Caco-2 (cell line): Measurements from ENCODE around the gene SLC2A4. TPM values are rescaled to one million over a fixed set of nuclear protein-coding genes. Genes with fewer than 3 reads are reported as not detected.

Experiments used
- BruUV-seq: library from RNA; stranded (reverse); fragments of 400-500 nt; replicated peaks from 2 replicates; lab custom pipeline; 2021; lab: Mats Ljungman, UMichigan
- CTCF ChIA-PET: fragments of 300-600 bp; sonication (Branson Sonifier 250); formaldehyde crosslinking; loops from one replicate; lab custom pipeline; 2022; ENCODE audit warnings: antibody characterized with exemption; lab: Charles Lee
- POLR2A ChIA-PET: fragments of 300-600 bp; sonication (Branson Sonifier 250); formaldehyde crosslinking; loops from one replicate; lab custom pipeline; 2022; ENCODE audit warnings: antibody characterized with exemption; lab: Charles Lee
- DNase-seq, 2 experiments: peaks; one replicate each; pipeline versions ENCODE4 v3.0.0 to v3.0.0-alpha.2; 2020 to 2022
- H3K27me3 ChIP-seq: replicated peaks from 2 replicates; pipeline ENCODE4 v1.6.0; 2011; ENCODE audit warnings: low read length; ENCODE audit not compliant: control insufficient read depth, insufficient read depth
- H3K36me3 ChIP-seq: 2 replicates; pipeline ENCODE4 v1.5.1; 2011; ENCODE audit warnings: low read length; ENCODE audit not compliant: control insufficient read depth, insufficient read depth
- H3K4me1 ChIP-seq: fragments of 250-450 bp; sonication (Bioruptor Pico); 2 replicates; pipeline ENCODE4 v1.5.1; 2020; ENCODE audit warnings: mild to moderate bottlenecking
- H3K4me3 ChIP-seq: 2 replicates; pipeline ENCODE4 v1.5.1; 2011; ENCODE audit warnings: low read depth, mild to moderate bottlenecking, control low read depth, low read length
- H3K9me3 ChIP-seq: fragments of 250-450 bp; sonication (Bioruptor Pico); 2 replicates; pipeline ENCODE4 v1.5.1; 2020; ENCODE audit warnings: mild to moderate bottlenecking, moderate library complexity
- H3K27ac Mint-ChIP-seq: one replicate; pipeline ENCODE4 v1.8.0; 2022; ENCODE audit warnings: mixed read lengths; ENCODE audit not compliant: unreplicated experiment
- H3K27me3 Mint-ChIP-seq: one replicate; pipeline ENCODE4 v1.8.0; 2022; ENCODE audit warnings: mixed read lengths; ENCODE audit not compliant: insufficient read depth, unreplicated experiment
- H3K36me3 Mint-ChIP-seq: one replicate; pipeline ENCODE4 v1.8.0; 2022; ENCODE audit warnings: mild to moderate bottlenecking, mixed read lengths; ENCODE audit not compliant: insufficient read depth, unreplicated experiment
- H3K4me1 Mint-ChIP-seq: one replicate; pipeline ENCODE4 v1.8.0; 2022; ENCODE audit warnings: low read depth, mixed read lengths; ENCODE audit not compliant: unreplicated experiment
- H3K4me3 Mint-ChIP-seq: one replicate; pipeline ENCODE4 v1.8.0; 2022; ENCODE audit warnings: mild to moderate bottlenecking, moderate library complexity, mixed read lengths; ENCODE audit not compliant: unreplicated experiment
- H3K9me3 Mint-ChIP-seq: one replicate; pipeline ENCODE4 v1.8.0; 2022; ENCODE audit warnings: mixed read lengths; ENCODE audit not compliant: unreplicated experiment
- intact Hi-C: fragments of 100-400 bp; cut with micrococcal nuclease; formaldehyde crosslinking; loops from one replicate; pipeline ENCODE4 v1.10.0; 2022; ENCODE audit not compliant: unreplicated experiment
- total RNA-seq: library from RNA; stranded (reverse); gene quantifications from 2 replicates; pipeline ENCODE4 v1.2.3, GENCODE V29; 2022
- TF ChIP-seq, protein P1 (sequence below), 2 experiments: fragments of 200-600 bp in 1 of 2; IDR thresholded peaks; 1 replicate in 1 of 2; 2 replicates in 1 of 2; pipeline versions ENCODE4 v1.5.1 to v1.8.0; 2011 to 2022; ENCODE audit warnings: antibody characterized with exemption in 1 of 2, control low read depth in 1 of 2, inconsistent platforms in 1 of 2, low read depth in 1 of 2, low read length in 1 of 2, mild to moderate bottlenecking in 1 of 2, moderate library complexity in 1 of 2; ENCODE audit not compliant: insufficient read depth in 1 of 2, severe bottlenecking in 1 of 2, unreplicated experiment in 1 of 2

The SLC2A4 gene
- total RNA-seq, 1 experiment from 2014 or later: 0.88 TPM

- Mint-ChIP-seq H3K4me1 (peaks cover 22% of the 10 kb centered on the region), H3K4me3 (peak within 1 kb of the TSS; percentile 94), H3K36me3 (peaks cover 68% of the 10 kb centered on the region), H3K27ac (peak within 1 kb of the TSS; percentile 82), H3K9me3 (no peaks in the 10 kb centered on the region), H3K27me3 (peaks cover 3% of the 10 kb centered on the region)
- Histone ChIP-seq H3K4me1 (peaks cover 6% of the 10 kb centered on the region; the same call in 1 of the 2 replicates), H3K36me3 (no peaks in the 10 kb centered on the region; the same call in 1 of the 2 replicates), H3K4me3 (peak within 1 kb of the TSS; percentile 77), H3K27me3 (no peaks in the 10 kb centered on the region), H3K9me3 (no peaks in the 10 kb centered on the region)
- TF ChIP-seq, protein P1, sequence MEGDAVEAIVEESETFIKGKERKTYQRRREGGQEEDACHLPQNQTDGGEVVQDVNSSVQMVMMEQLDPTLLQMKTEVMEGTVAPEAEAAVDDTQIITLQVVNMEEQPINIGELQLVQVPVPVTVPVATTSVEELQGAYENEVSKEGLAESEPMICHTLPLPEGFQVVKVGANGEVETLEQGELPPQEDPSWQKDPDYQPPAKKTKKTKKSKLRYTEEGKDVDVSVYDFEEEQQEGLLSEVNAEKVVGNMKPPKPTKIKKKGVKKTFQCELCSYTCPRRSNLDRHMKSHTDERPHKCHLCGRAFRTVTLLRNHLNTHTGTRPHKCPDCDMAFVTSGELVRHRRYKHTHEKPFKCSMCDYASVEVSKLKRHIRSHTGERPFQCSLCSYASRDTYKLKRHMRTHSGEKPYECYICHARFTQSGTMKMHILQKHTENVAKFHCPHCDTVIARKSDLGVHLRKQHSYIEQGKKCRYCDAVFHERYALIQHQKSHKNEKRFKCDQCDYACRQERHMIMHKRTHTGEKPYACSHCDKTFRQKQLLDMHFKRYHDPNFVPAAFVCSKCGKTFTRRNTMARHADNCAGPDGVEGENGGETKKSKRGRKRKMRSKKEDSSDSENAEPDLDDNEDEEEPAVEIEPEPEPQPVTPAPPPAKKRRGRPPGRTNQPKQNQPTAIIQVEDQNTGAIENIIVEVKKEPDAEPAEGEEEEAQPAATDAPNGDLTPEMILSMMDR (IDR thresholded peaks at IDR 0.05; ENCODE audit: insufficient read depth in 1 of 2, low read depth in 1 of 2, low read length in 1 of 2, severe bottlenecking in 1 of 2, unreplicated experiment in 1 of 2): no peak
- DNase-seq: peak; percentile 93 to 96
- CTCF ChIA-PET: interaction anchor here (0.7 to 1.4 kb wide), 3 partner anchors 19 to 70 kb away, joined by 3 to 4 read pairs (median 3); no protein-coding TSS in a partner anchor
- no TSS peak for BruUV-seq
- POLR2A ChIA-PET: no interaction called here
- intact Hi-C loops: loop anchor here (1.0 kb wide), 1 partner anchor 13 kb away; the partner anchor contains the start of gene ELP5
Observed at GRCh38 chr17:7239091-7240027, 42.2 kb upstream of the SLC2A4 start, which contains the start of gene PHF23. Gene PHF23 (minus strand): TSS chr17:7239457. CDS start chr17:7239279, 178 bp downstream.

DNA sequence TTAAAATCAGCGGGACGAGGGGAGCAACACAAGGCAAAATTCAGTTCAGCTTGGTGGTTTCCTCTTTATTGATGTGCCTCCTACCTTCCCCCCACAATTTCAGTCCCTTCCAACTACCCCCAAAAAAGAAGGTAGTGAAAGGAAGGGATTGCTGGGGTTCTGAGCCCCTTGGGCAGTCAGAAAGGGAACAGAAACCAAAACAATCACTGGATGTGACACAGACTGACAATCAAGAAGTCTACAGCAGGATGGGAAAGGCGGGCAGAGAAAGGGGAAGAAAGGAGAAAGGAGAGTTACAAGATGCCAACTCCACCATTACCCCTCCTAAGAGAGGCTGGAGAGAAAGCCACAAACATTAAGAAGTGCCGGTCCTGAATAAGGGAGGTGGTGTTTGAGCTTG, 41.1 kb upstream of the SLC2A4 start:
- no peaks in the 10 kb centered on the region; the same call in 1 of the 2 replicates for H3K36me3 ChIP-seq
- CTCF ChIA-PET: no interaction called here
- intact Hi-C loops: no loop called here
- no peak overlapping the region for H3K4me3 ChIP-seq
- no peak for DNase-seq
- POLR2A ChIA-PET: no interaction called here
- Mint-ChIP-seq H3K36me3 (peaks cover 65% of the 10 kb centered on the region), H3K4me1 (peaks cover 22% of the 10 kb centered on the region), H3K9me3 (no peaks in the 10 kb centered on the region), H3K4me3 (peak overlapping the region; percentile 94), H3K27ac (no peak overlapping the region), H3K27me3 (peaks cover 3% of the 10 kb centered on the region)
- H3K9me3 ChIP-seq: no peaks in the 10 kb centered on the region
- peaks cover 6% of the 10 kb centered on the region; the same call in 1 of the 2 replicates for H3K4me1 ChIP-seq
- TF ChIP-seq, protein P1 (IDR thresholded peaks at IDR 0.05; ENCODE audit: insufficient read depth in 1 of 2, low read depth in 1 of 2, low read length in 1 of 2, severe bottlenecking in 1 of 2, unreplicated experiment in 1 of 2): no peak
- no TSS peak for BruUV-seq
- no peaks in the 10 kb centered on the region for H3K27me3 ChIP-seq

GRCh38 chr17:7241090-7241733, 40.3 kb upstream of the SLC2A4 start:
- peaks cover 3% of the 10 kb centered on the region for H3K27me3 Mint-ChIP-seq
- CTCF ChIA-PET: interaction anchor here (0.8 kb wide), 1 partner anchor 10 kb away, joined by 3 read pairs; the partner anchor contains the start of genes CTDNEP1 and ELP5

More at GRCh38 chr17:7241090-7241733, 40.3 kb upstream of the SLC2A4 start:
- peak overlapping the region; percentile 96 for H3K27ac Mint-ChIP-seq
- H3K4me1 Mint-ChIP-seq: peaks cover 22% of the 10 kb centered on the region
- no peaks in the 10 kb centered on the region; the same call in 1 of the 2 replicates for H3K36me3 ChIP-seq
- POLR2A ChIA-PET: interaction anchor here (1.0 kb wide), 1 partner anchor 15 kb away, joined by 3 read pairs; no protein-coding TSS in a partner anchor
- H3K9me3 Mint-ChIP-seq: no peaks in the 10 kb centered on the region
- DNase-seq: no peak
- peak overlapping the region; percentile 94 for H3K4me3 Mint-ChIP-seq
- peak overlapping the region; percentile 84 for H3K4me3 ChIP-seq
- TF ChIP-seq, protein P1 (IDR thresholded peaks at IDR 0.05; ENCODE audit: insufficient read depth in 1 of 2, low read depth in 1 of 2, low read length in 1 of 2, severe bottlenecking in 1 of 2, unreplicated experiment in 1 of 2): no peak
- H3K4me1 ChIP-seq: peaks cover 6% of the 10 kb centered on the region; the same call in 1 of the 2 replicates
- peaks cover 65% of the 10 kb centered on the region for H3K36me3 Mint-ChIP-seq
- no peaks in the 10 kb centered on the region for H3K9me3 ChIP-seq
- BruUV-seq: no TSS peak
- intact Hi-C loops: no loop called here
- H3K27me3 ChIP-seq: no peaks in the 10 kb centered on the region
